T-helper 1 cell treated with Interleukin-12 subunit alpha and Interleukin-12 subunit beta and Interleukin-4 antibody, amounts not matched to agents 30 ng/mL and 1 ng/mL, for 36 hours (primary cell): ENCODE measurements around the gene RUSC1. TPM values are rescaled to one million over a fixed set of nuclear protein-coding genes. Genes with fewer than 3 reads are reported as not detected.
"Not testable (repeated sequence)": the region's sequence is repeated elsewhere in the genome, so short reads cannot be mapped to it uniquely, and the experiment has no call there.

Source experiments
- intact Hi-C: fragments of 100-400 bp; cut with micrococcal nuclease; formaldehyde crosslinking; loops from one replicate; pipeline ENCODE4 v1.15.1; 2024
- total RNA-seq: library from RNA; stranded (reverse); gene quantifications from 2 replicates; pipeline ENCODE4 v1.2.3, GENCODE V29; 2022

Gene RUSC1
- total RNA-seq, 1 donor from 2014 or later, result 23.9 TPM

- intact Hi-C loops, result loop anchor here (2.0 to 5.0 kb wide), 5 partner anchors 145 to 1015 kb away; partner anchors contain the start of genes CCT3, GON4L, SLC50A1 and SYT11
Observed at GRCh38 chr1:155321639-155322503, 1.2 kb downstream of the RUSC1 start.

- intact Hi-C loops, result loop anchor here (2.0 to 5.0 kb wide), 5 partner anchors 146 to 1015 kb away; partner anchors contain the start of genes CCT3, GON4L, SLC50A1 and SYT11
Observed at GRCh38 chr1:155322571-155322952, 1.9 kb downstream of the RUSC1 start.

- intact Hi-C loops, result loop anchor here (1.0 to 5.0 kb wide), 13 partner anchors 15 to 1014 kb away; partner anchors contain the start of genes CCT3, CLK2, FDPS and GON4L
Observed at GRCh38 chr1:155322953-155323728, 2.4 kb downstream of the RUSC1 start.

- intact Hi-C loops, result loop anchor here (1.0 to 5.0 kb wide), 16 partner anchors 15 to 1014 kb away; partner anchors contain the start of genes ASH1L, CCT3, CLK2 and FDPS
Observed at GRCh38 chr1:155323729-155324036, 3.0 kb downstream of the RUSC1 start.

- intact Hi-C loops, result loop anchor here (1.0 to 5.0 kb wide), 7 partner anchors 129 to 1013 kb away; partner anchors contain the start of genes ASH1L, CCT3, GON4L and SLC50A1
Observed at GRCh38 chr1:155324037-155324716, 3.5 kb downstream of the RUSC1 start.

- intact Hi-C loops, result loop anchor here (1.0 to 5.0 kb wide), 7 partner anchors 130 to 1012 kb away; partner anchors contain the start of genes ASH1L, CCT3, GON4L and SLC50A1
Observed at GRCh38 chr1:155324717-155325602, 4.3 kb downstream of the RUSC1 start.

GRCh38 chr1:155325603-155325893 is 4.9 kb downstream of the RUSC1 start:
- intact Hi-C loops, result loop anchor here (2.0 kb wide), 1 partner anchor 131 kb away; no protein-coding TSS in a partner anchor

- intact Hi-C loops, result no loop called here
Observed at GRCh38 chr1:155326020-155326526, 5.4 kb downstream of the RUSC1 start.

- intact Hi-C loops, result no loop called here
Observed at GRCh38 chr1:155326631-155327037, 5.9 kb downstream of the RUSC1 start.

- intact Hi-C loops, result no loop called here
Observed at GRCh38 chr1:155327981-155328380, 7.3 kb downstream of the RUSC1 start.

- intact Hi-C loops, result not testable (repeated sequence)
Observed at GRCh38 chr1:155328856-155329255, 8.2 kb downstream of the RUSC1 start.

- intact Hi-C loops, result no loop called here
Observed at GRCh38 chr1:155329980-155330598, 9.4 kb downstream of the RUSC1 start.

GRCh38 chr1:155334962-155335361 is 14.3 kb downstream of the RUSC1 start:
- intact Hi-C loops, result loop anchor here (5.0 kb wide), 1 partner anchor 167 kb away; no protein-coding TSS in a partner anchor

GRCh38 chr1:155339515-155340097 is 18.9 kb downstream of the RUSC1 start:
- intact Hi-C loops, result loop anchor here (5.0 kb wide), 1 partner anchor 163 kb away; no protein-coding TSS in a partner anchor

GRCh38 chr1:155342842-155343241 is 22.1 kb downstream of the RUSC1 start:
- intact Hi-C loops, result no loop called here

- intact Hi-C loops, result no loop called here
Observed at GRCh38 chr1:155352631-155353030, 31.9 kb downstream of the RUSC1 start.

GRCh38 chr1:155360051-155360450 is 39.4 kb downstream of the RUSC1 start:
- intact Hi-C loops, result no loop called here

GRCh38 chr1:155379180-155379579 is 58.5 kb downstream of the RUSC1 start:
- intact Hi-C loops, result loop anchor here (5.0 kb wide), 1 partner anchor 33 kb away; no protein-coding TSS in a partner anchor

GRCh38 chr1:155379631-155380090 is 59.0 kb downstream of the RUSC1 start:
- intact Hi-C loops, result loop anchor here (5.0 kb wide), 1 partner anchor 33 kb away; no protein-coding TSS in a partner anchor
